Jurkat, Clone E6-1 (cell line): Measurements from ENCODE around the gene AGTPBP1.

ENCODE experiments used
- DNase-seq: peaks from one replicate; pipeline ENCODE4 v3.0.0-alpha.2; 2011; ENCODE audit warnings: low read depth, low spot score
- H3K4me3 ChIP-seq: 2 replicates; pipeline ENCODE4 v1.5.1; 2011; ENCODE audit warnings: mild to moderate bottlenecking, low read length, control low read depth, moderate library complexity

The AGTPBP1 gene

GRCh38 chr9:85521371-85522197, 220.2 kb downstream of the AGTPBP1 start:
- no peak overlapping the region for H3K4me3 ChIP-seq
- no peak for DNase-seq

DNA sequence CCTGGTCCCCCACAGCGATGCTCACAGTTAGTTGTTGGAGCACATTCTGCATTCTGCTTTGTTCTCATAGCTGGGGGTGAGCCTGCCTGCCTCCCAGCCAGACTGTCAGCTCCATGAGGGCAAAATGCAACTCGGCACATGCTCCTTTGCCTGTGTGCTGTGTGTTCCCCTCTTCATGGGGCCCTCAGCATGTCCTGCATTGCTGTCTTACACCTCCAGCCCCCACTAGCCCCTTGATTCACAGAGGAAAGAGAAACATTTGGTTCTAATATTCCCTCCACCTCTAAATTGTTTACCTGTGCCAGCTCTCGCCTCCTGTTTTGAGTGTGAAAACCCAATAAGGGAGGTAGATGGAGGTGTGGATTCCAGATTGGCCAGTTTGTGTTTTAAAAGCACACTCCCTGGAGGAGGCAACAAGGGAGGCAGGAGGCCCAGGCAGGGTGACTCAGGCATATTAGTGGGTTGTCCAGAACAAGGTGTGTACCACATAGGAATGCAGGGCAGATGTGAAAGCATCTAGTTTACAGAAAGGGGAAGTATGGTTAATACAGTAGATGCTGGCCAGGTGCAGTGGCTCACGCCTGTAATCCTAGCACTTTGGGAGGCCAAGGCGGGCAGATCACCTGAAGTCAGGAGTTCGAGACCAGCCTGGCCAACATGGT, 224.6 kb downstream of the AGTPBP1 start:
- no peak for DNase-seq
- no peak overlapping the region for H3K4me3 ChIP-seq

DNA sequence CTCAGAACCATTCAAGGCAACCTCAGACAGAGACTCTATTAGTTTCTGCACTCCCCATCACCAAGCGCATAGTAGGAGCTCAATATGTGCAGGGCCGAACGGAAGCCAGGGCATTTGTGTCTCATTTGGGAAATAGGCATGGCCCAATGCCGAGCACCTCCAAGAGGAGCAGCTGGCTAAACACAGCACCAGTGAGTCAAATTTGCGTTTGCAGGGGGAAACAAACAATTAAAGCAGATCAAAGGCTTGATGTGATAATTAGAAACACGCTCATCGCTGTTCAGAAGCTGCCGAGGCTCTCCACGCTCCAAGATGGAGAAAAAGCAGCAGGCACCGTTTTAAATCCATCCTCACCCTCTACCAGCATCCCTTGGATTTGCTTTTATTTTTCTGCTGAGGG, 225.3 kb downstream of the AGTPBP1 start:
- DNase-seq = no peak
- no peak overlapping the region for H3K4me3 ChIP-seq

GRCh38 chr9:85515021-85515420, 226.7 kb downstream of the AGTPBP1 start:
- H3K4me3 ChIP-seq = no peak overlapping the region
- DNase-seq = no peak

DNA sequence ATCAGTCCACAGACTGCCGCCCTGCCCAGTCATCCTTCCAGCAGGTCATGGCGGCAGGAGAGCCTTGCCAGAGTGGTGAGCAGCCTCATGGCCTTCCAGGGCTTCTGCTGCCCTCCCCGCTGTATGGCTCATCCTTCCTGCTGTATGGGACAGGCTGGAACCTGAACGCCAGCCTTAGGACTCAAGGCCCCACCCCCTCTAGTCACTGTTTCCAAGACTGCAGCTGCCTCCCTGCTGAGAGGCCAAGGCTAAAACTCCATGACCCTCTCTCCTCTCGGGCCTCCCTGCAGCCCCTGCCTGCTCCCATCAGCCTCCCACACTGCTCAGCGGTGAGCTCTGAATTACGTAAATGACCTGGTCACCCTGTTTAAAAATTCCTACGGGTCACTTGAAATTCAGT, 227.5 kb downstream of the AGTPBP1 start:
- no peak overlapping the region for H3K4me3 ChIP-seq
- no peak for DNase-seq

DNA sequence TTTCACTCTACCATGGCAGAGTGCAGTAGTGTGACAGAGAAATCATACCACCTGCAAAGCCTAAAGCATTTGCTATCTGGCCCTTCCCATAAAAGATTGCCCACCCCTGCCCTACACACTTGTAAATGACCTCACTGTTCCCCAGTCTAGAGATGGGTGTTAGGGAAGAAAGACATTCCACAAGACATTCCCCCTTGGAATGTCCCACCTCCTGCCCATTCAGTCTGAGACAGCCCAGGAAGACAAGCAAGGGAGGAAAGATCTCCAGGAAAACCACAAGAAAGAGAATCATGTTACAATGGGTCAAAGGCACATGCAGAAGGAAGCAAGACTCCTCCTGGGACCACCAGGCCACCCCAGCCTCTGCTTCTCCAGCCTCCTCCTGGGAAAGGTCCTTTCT, 230.0 kb downstream of the AGTPBP1 start:
- H3K4me3 ChIP-seq = no peak overlapping the region
- no peak for DNase-seq

- no peak for DNase-seq
- no peak overlapping the region for H3K4me3 ChIP-seq
Measured at GRCh38 chr9:85510830-85511504, 230.8 kb downstream of the AGTPBP1 start.

DNA sequence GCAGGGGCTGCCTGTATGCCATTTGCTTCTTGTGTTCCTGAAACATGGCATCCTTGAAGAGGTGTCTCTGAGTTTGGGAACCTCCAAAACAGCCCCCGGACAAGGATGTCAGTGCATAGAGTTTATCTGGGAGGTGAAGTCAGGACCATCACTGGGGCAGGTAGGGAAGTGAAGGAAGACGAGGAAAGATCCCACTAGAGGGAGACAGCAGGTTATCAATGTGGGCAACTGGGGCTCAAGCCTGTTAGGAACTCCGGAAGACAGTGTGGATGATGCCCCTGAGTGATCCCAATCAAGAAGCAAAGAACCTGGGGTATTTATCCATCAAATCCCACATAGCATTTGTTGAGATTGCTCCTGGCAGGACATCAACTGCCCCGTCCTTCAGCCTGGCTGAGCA, 233.1 kb downstream of the AGTPBP1 start:
- no peak overlapping the region for H3K4me3 ChIP-seq
- DNase-seq = no peak

DNA sequence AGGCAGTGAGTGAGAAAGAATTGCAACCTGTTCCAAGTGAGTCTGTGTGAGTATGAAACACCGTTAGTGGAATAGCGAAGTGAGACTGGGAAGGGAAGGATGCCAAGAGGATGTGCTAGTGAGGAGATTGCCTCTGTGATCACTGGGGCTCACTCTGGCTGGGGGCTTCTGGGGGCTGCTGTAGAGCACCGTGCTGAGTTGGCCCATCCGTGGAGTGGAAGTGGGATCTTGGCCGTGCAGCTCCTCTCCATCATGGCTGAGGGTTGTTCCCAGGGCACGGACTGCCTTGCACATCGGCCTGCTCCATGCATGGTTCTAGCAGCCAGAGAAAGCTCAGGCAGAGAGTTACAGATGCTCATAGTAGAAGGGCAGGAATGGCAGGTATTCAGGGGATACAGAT, 236.1 kb downstream of the AGTPBP1 start:
- no peak overlapping the region for H3K4me3 ChIP-seq
- no peak for DNase-seq

DNA sequence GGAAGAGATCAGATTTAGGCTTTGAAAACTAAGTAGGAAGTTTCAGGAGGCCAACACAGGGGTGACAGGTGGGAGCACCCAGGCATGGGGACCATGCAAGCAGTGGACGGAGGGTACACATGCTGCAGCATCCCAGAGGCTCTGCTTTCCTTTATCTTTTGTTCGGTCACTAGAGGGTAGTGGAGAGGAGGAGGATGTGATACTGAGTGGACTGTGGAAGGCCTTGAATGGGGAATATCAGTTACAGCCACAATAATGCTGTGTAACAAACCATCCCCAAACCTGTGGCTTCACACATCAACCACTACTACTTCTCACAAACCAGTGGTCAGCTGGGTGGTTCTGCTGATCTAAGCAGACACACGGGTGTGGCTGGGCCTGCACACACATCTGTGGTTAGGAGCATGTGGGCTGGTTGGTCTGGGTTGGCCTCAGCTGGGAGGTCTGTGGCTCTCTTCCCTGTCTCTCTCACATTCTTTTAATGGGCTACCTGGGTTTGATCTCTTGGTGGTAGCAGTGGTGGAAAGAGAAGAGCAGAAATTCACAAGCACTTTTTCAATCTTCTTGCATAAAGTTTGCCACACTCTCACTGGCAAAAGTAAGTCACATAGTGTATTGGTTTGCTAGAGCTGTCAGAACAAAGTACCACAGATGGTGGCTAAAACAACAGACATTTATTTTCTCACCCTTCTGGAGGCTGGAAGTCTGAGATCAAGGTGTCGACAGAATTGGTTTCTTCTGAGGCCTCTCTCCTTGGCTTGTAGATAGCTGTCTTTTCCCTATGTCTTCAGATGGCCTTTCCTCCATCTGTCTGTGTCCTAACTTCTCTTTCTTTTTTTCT, 238.7 kb downstream of the AGTPBP1 start:
- H3K4me3 ChIP-seq = no peak overlapping the region
- DNase-seq = no peak

- H3K4me3 ChIP-seq = no peak overlapping the region
- no peak for DNase-seq
Measured at GRCh38 chr9:85501882-85502281, 239.9 kb downstream of the AGTPBP1 start.

DNA sequence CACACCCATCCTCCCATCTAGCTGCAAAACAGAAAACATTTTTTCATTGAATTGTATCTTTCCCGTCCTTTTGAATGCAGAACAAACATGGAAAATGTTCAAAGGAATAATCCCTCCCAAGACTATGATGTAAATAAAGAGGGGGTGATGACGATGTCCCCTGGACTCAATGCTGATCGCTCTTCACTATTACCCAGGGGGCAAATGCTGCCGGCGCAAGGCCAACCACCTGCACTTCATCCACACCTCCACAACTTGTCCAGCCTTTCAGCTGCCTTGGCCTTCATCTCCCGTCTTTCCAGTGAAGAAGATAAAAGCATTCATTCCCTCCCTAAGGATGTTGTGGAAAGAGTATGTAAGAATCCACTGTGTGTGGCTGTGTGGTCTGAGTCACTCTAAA, 240.3 kb downstream of the AGTPBP1 start:
- no peak overlapping the region for H3K4me3 ChIP-seq
- no peak for DNase-seq
